GM12864 (cell line): ENCODE results near the gene ANAPC2.

ENCODE experiments used
- DNase-seq: peaks from one replicate; pipeline ENCODE4 v3.0.0-alpha.2; 2011; ENCODE audit warnings: low read depth
- H3K4me3 ChIP-seq: 2 replicates; pipeline ENCODE4 v1.5.1; 2011; ENCODE audit warnings: mild to moderate bottlenecking, low read depth, low read length, control low read depth
- CTCF ChIP-seq: IDR thresholded peaks from 2 replicates; pipeline ENCODE4 v1.5.1; 2011; ENCODE audit warnings: low read depth, mild to moderate bottlenecking, moderate library complexity, low read length, control low read depth, inconsistent platforms; ENCODE audit errors: missing control alignments

The ANAPC2 gene

GRCh38 chr9:137149942-137150616, 38.3 kb downstream of the ANAPC2 start:
- peak; percentile 54 for DNase-seq
- TF ChIP-seq CTCF: no peak
- peak overlapping the region; percentile 22 for H3K4me3 ChIP-seq

- TF ChIP-seq CTCF: no peak
- no peak overlapping the region; the same call in 1 of the 2 replicates for H3K4me3 ChIP-seq
- DNase-seq: no peak
Observed at GRCh38 chr9:137149363-137149762, 39.0 kb downstream of the ANAPC2 start.

- H3K4me3 ChIP-seq: no peak overlapping the region
- DNase-seq: no peak
- no peak for TF ChIP-seq CTCF
Observed at GRCh38 chr9:137148661-137149060, 39.7 kb downstream of the ANAPC2 start.

- DNase-seq: no peak
- no peak overlapping the region for H3K4me3 ChIP-seq
- TF ChIP-seq CTCF: no peak
Observed at GRCh38 chr9:137148242-137148641, 40.1 kb downstream of the ANAPC2 start.

- DNase-seq: no peak
- H3K4me3 ChIP-seq: no peak overlapping the region
- TF ChIP-seq CTCF: no peak
Observed at GRCh38 chr9:137147793-137148160, 40.6 kb downstream of the ANAPC2 start.

- no peak for DNase-seq
- TF ChIP-seq CTCF: no peak
- H3K4me3 ChIP-seq: no peak overlapping the region
Observed at GRCh38 chr9:137147091-137147792, 41.1 kb downstream of the ANAPC2 start.

- no peak for TF ChIP-seq CTCF
- no peak overlapping the region for H3K4me3 ChIP-seq
- no peak for DNase-seq
Observed at GRCh38 chr9:137146527-137146918, 41.8 kb downstream of the ANAPC2 start.
